SK-N-SH (cell line): ENCODE data around the gene USP25. TPM values are rescaled to one million over a fixed set of nuclear protein-coding genes. Genes with fewer than 3 reads are reported as not detected.

ENCODE experiments used
- CTCF ChIA-PET: fragments of 300-600, 350-600 bp; formaldehyde crosslinking; extraction: SDS; loops from one replicate; lab custom pipeline; 2021; lab: Yijun Ruan, JAX
- POLR2A ChIA-PET: fragments of 350-600 bp; sonication (Branson Sonifier 250); formaldehyde crosslinking; extraction: SDS; loops from one replicate; lab custom pipeline; 2020; ENCODE audit warnings: antibody characterized with exemption, inconsistent platforms; lab: Yijun Ruan, JAX
- DNase-seq: peaks from one replicate; pipeline ENCODE4 v3.0.0; 2012
- H2AFZ ChIP-seq: fragments of 200-600 bp; sonication (generic); 2 replicates; pipeline ENCODE4 v1.8.1; 2016; ENCODE audit warnings: antibody characterized with exemption, mild to moderate bottlenecking, low read depth
- H3F3A ChIP-seq: fragments of 200-600 bp; sonication (generic); replicated peaks from 2 replicates; pipeline ENCODE3; 2016; ENCODE audit warnings: antibody characterized with exemption, mild to moderate bottlenecking; ENCODE audit not compliant: insufficient read depth
- H3K27ac ChIP-seq, 2 experiments: fragments of 200-500 bp in 1 of 2; fragments of 200-600 bp in 1 of 2; sonication (Bioruptor generic) in 1 of 2; sonication (generic), shearing (Covaris generic) in 1 of 2; 2 replicates each; pipeline versions ENCODE4 v1.5.1 to v1.6.1; 2014 to 2016; ENCODE audit warnings: low read depth in 2 of 2, inconsistent platforms in 1 of 2, low read length in 1 of 2, mild to moderate bottlenecking in 1 of 2, mixed read lengths in 1 of 2
- H3K27me3 ChIP-seq: fragments of 200-600 bp; sonication (generic), shearing (Covaris generic); 2 replicates; pipeline ENCODE4 v1.6.1; 2016; ENCODE audit warnings: mixed run types; ENCODE audit not compliant: insufficient read depth
- H3K36me3 ChIP-seq, 2 experiments: fragments of 200-500 bp in 1 of 2; fragments of 200-600 bp in 1 of 2; sonication (Bioruptor generic) in 1 of 2; sonication (generic) in 1 of 2; replicated peaks in 1 of 2; 2 replicates each; pipeline versions ENCODE3 to v1.5.1; 2014 to 2016; ENCODE audit warnings: low read length in 1 of 2, mild to moderate bottlenecking in 1 of 2; ENCODE audit not compliant: insufficient read depth in 2 of 2, control insufficient read depth in 1 of 2
- H3K4me1 ChIP-seq, 2 experiments: fragments of 200-500 bp in 1 of 2; fragments of 200-600 bp in 1 of 2; sonication (Bioruptor generic) in 1 of 2; sonication (generic), shearing (Covaris generic) in 1 of 2; 2 replicates each; pipeline versions ENCODE4 v1.5.1 to v1.6.1; 2014 to 2016; ENCODE audit warnings: low read depth in 1 of 2, low read length in 1 of 2, mixed run types in 1 of 2; ENCODE audit not compliant: insufficient read depth in 2 of 2, control insufficient read depth in 1 of 2
- H3K4me2 ChIP-seq: fragments of 200-600 bp; sonication (generic), shearing (Covaris generic); 2 replicates; pipeline ENCODE4 v1.6.1; 2017; ENCODE audit warnings: mixed run types
- H3K4me3 ChIP-seq, 2 experiments: fragments of 200-500 bp in 1 of 2; fragments of 200-600 bp in 1 of 2; sonication (Bioruptor generic) in 1 of 2; sonication (generic), shearing (Covaris generic) in 1 of 2; 2 replicates each; pipeline versions ENCODE4 v1.5.1 to v1.8.1; 2014 to 2016; ENCODE audit warnings: low read depth in 2 of 2, inconsistent platforms in 1 of 2, low read length in 1 of 2, mild to moderate bottlenecking in 1 of 2, mixed read lengths in 1 of 2, moderate library complexity in 1 of 2
- H3K79me2 ChIP-seq: fragments of 200-600 bp; sonication (generic); 2 replicates; pipeline ENCODE4 v1.8.1; 2017; ENCODE audit warnings: mild to moderate bottlenecking; ENCODE audit not compliant: insufficient read depth
- H3K9ac ChIP-seq: fragments of 200-600 bp; sonication (generic); 2 replicates; pipeline ENCODE4 v1.6.1; 2017; ENCODE audit warnings: mixed run types
- H3K9me2 ChIP-seq: fragments of 200-600 bp; sonication (generic); 2 replicates; pipeline ENCODE4 v1.6.1; 2017; ENCODE audit warnings: mixed run types
- H3K9me3 ChIP-seq: fragments of 200-600 bp; sonication (generic); 2 replicates; pipeline ENCODE4 v1.6.1; 2017; ENCODE audit warnings: mixed run types, mild to moderate bottlenecking, moderate library complexity
- H4K20me1 ChIP-seq: fragments of 200-600 bp; sonication (generic); 2 replicates; pipeline ENCODE4 v1.6.1; 2017; ENCODE audit warnings: mild to moderate bottlenecking, mixed run types; ENCODE audit not compliant: insufficient read depth
- ELF1 ChIP-seq: IDR thresholded peaks from 2 replicates; pipeline ENCODE4 v1.4.0; 2012
- FOSL2 ChIP-seq: IDR thresholded peaks from 2 replicates; pipeline ENCODE4 v1.4.0; 2012; ENCODE audit warnings: low read depth, mild to moderate bottlenecking, moderate library complexity, borderline replicate concordance
- FOXJ3 ChIP-seq: sonication (generic); formaldehyde crosslinking; IDR thresholded peaks from 2 replicates; pipeline ENCODE4 v1.5.1; 2020; ENCODE audit warnings: mild to moderate bottlenecking, missing genetic modification reagents
- GATA2 ChIP-seq: sonication (generic); formaldehyde crosslinking; IDR thresholded peaks from 2 replicates; pipeline ENCODE4 v1.5.0; 2020; ENCODE audit warnings: mild to moderate bottlenecking, missing genetic modification reagents
- RFX5 ChIP-seq: IDR thresholded peaks from 2 replicates; pipeline ENCODE4 v1.6.1; 2012; ENCODE audit warnings: mild to moderate bottlenecking, improper control_type of control experiment, low read length
- SMC3 ChIP-seq: IDR thresholded peaks from 2 replicates; pipeline ENCODE4 v1.6.1; 2012; ENCODE audit warnings: low read depth, low read length, improper control_type of control experiment
- TCF12 ChIP-seq: IDR thresholded peaks from 2 replicates; pipeline ENCODE4 v1.4.0; 2012
- TEAD4 ChIP-seq: IDR thresholded peaks from 2 replicates; pipeline ENCODE4 v1.4.0; 2012; ENCODE audit warnings: mild to moderate bottlenecking, borderline replicate concordance; ENCODE audit not compliant: insufficient read depth
- WGBS: methylation state at CpG from one replicate; pipeline ENCODE4 v1.1.6; 2017; ENCODE audit warnings: low lambda C conversion rate; 5-methylcytosine and 5-hydroxymethylcytosine counted together
- polyA plus RNA-seq, 3 experiments: library from polyadenylated mRNA; depleted of rRNA; stranded (reverse); fragments of >200 nt; gene quantifications; 2 replicates each; pipeline ENCODE4 v1.2.3, GENCODE V29; 2012
- TF ChIP-seq, protein P1 (sequence below): IDR thresholded peaks from 2 replicates; pipeline ENCODE4 v1.6.1; 2012; ENCODE audit warnings: mild to moderate bottlenecking, low read depth, low read length, moderate library complexity
- TF ChIP-seq, protein P2 (sequence below): fragments of 150-350 bp; IDR thresholded peaks from 2 replicates; pipeline ENCODE4 v1.6.1; 2016; ENCODE audit warnings: mild to moderate bottlenecking, low read depth, low read length
- TF ChIP-seq, protein P3 (sequence below): fragments of 150-350 bp; IDR thresholded peaks from 2 replicates; pipeline ENCODE4 v1.6.1; 2017; ENCODE audit warnings: antibody characterized with exemption, low read length, low read depth, borderline replicate concordance
- TF ChIP-seq, protein P4 (sequence below): fragments of 200-600 bp; sonication (generic); IDR thresholded peaks from 2 replicates; pipeline ENCODE4 v1.6.1; 2017; ENCODE audit warnings: antibody characterized with exemption, mild to moderate bottlenecking, moderate library complexity

The USP25 gene
- polyA plus RNA-seq, 1 of the 3 experiments (the other 2 are of a cell fraction) = 4.6 TPM

DNA sequence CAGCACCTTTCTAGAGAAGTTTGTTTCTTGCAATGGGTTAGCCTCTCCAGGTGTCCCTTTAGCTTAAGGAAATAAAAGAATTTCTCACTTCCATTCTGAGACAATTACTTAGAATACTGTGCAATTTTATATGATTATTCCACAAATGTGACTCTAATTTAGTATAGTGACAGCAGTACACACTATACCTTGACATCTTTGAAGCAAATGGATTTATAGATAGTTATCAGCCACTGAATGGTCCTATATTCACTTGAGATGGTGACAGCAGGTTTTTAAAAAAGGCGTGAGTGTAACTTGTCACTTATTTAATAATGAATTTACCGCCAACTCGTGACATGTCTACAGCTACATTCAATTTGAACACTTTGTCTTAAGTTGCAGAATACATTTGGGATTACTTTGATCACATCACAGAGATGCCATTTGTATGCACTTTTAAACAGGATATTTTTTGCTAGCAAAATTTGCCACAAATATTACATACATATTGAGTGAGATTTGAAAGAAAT is 71.6 kb downstream of the USP25 start:
- Histone ChIP-seq H2AFZ (no peak overlapping the region), H3K27me3 (no peaks in the 10 kb centered on the region), H3K4me3 (no peak overlapping the region), H3K4me2 (no peak overlapping the region), H3K9me2 (no peaks in the 10 kb centered on the region), H3F3A (no peaks in the 10 kb centered on the region), H3K4me1 (peaks cover 0 to 12% of the 10 kb centered on the region in 2 experiments; a peak in 2 of 4 replicates), H4K20me1 (no peaks in the 10 kb centered on the region), H3K27ac (no peak overlapping the region), H3K9me3 (no peaks in the 10 kb centered on the region), H3K36me3 (peaks cover 0 to 9% of the 10 kb centered on the region in 2 experiments), H3K9ac (no peak overlapping the region), H3K79me2 (no peaks in the 10 kb centered on the region)
- WGBS = 94% methylated on average over 3 of the region's 3 CpGs
- POLR2A ChIA-PET = no interaction called here
- TF ChIP-seq, protein P1, sequence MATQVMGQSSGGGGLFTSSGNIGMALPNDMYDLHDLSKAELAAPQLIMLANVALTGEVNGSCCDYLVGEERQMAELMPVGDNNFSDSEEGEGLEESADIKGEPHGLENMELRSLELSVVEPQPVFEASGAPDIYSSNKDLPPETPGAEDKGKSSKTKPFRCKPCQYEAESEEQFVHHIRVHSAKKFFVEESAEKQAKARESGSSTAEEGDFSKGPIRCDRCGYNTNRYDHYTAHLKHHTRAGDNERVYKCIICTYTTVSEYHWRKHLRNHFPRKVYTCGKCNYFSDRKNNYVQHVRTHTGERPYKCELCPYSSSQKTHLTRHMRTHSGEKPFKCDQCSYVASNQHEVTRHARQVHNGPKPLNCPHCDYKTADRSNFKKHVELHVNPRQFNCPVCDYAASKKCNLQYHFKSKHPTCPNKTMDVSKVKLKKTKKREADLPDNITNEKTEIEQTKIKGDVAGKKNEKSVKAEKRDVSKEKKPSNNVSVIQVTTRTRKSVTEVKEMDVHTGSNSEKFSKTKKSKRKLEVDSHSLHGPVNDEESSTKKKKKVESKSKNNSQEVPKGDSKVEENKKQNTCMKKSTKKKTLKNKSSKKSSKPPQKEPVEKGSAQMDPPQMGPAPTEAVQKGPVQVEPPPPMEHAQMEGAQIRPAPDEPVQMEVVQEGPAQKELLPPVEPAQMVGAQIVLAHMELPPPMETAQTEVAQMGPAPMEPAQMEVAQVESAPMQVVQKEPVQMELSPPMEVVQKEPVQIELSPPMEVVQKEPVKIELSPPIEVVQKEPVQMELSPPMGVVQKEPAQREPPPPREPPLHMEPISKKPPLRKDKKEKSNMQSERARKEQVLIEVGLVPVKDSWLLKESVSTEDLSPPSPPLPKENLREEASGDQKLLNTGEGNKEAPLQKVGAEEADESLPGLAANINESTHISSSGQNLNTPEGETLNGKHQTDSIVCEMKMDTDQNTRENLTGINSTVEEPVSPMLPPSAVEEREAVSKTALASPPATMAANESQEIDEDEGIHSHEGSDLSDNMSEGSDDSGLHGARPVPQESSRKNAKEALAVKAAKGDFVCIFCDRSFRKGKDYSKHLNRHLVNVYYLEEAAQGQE = no peak
- TF ChIP-seq ELF1 (no peak), RFX5 (no peak), TEAD4 (no peak), FOXJ3 (CRISPR knock-in tag) (no peak), TCF12 (no peak), GATA2 (no peak), FOSL2 (no peak), SMC3 (no peak)
- TF ChIP-seq, protein P2, sequence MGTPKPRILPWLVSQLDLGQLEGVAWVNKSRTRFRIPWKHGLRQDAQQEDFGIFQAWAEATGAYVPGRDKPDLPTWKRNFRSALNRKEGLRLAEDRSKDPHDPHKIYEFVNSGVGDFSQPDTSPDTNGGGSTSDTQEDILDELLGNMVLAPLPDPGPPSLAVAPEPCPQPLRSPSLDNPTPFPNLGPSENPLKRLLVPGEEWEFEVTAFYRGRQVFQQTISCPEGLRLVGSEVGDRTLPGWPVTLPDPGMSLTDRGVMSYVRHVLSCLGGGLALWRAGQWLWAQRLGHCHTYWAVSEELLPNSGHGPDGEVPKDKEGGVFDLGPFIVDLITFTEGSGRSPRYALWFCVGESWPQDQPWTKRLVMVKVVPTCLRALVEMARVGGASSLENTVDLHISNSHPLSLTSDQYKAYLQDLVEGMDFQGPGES = no peak
- TF ChIP-seq, protein P3, sequence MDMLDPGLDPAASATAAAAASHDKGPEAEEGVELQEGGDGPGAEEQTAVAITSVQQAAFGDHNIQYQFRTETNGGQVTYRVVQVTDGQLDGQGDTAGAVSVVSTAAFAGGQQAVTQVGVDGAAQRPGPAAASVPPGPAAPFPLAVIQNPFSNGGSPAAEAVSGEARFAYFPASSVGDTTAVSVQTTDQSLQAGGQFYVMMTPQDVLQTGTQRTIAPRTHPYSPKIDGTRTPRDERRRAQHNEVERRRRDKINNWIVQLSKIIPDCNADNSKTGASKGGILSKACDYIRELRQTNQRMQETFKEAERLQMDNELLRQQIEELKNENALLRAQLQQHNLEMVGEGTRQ = no peak
- TF ChIP-seq, protein P4, sequence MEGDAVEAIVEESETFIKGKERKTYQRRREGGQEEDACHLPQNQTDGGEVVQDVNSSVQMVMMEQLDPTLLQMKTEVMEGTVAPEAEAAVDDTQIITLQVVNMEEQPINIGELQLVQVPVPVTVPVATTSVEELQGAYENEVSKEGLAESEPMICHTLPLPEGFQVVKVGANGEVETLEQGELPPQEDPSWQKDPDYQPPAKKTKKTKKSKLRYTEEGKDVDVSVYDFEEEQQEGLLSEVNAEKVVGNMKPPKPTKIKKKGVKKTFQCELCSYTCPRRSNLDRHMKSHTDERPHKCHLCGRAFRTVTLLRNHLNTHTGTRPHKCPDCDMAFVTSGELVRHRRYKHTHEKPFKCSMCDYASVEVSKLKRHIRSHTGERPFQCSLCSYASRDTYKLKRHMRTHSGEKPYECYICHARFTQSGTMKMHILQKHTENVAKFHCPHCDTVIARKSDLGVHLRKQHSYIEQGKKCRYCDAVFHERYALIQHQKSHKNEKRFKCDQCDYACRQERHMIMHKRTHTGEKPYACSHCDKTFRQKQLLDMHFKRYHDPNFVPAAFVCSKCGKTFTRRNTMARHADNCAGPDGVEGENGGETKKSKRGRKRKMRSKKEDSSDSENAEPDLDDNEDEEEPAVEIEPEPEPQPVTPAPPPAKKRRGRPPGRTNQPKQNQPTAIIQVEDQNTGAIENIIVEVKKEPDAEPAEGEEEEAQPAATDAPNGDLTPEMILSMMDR = no peak
- no peak for DNase-seq
- CTCF ChIA-PET = interaction anchor here (1.1 kb wide), 1 partner anchor 17 kb away, joined by 3 read pairs; no protein-coding TSS in a partner anchor
